Stimulated activated CD4-positive, alpha-beta T cell treated with anti-CD3 and anti-CD28 coated beads, TNF-alpha, amount 100 ng/mL, for 4 hours (primary cell): ENCODE results near the gene MYO1B.

Experiments used
- DNase-seq, 3 experiments: peaks; one replicate each; pipeline ENCODE4 v3.0.0-alpha.2; 2020; ENCODE audit warnings: low read depth in 3 of 3

Gene MYO1B

DNA sequence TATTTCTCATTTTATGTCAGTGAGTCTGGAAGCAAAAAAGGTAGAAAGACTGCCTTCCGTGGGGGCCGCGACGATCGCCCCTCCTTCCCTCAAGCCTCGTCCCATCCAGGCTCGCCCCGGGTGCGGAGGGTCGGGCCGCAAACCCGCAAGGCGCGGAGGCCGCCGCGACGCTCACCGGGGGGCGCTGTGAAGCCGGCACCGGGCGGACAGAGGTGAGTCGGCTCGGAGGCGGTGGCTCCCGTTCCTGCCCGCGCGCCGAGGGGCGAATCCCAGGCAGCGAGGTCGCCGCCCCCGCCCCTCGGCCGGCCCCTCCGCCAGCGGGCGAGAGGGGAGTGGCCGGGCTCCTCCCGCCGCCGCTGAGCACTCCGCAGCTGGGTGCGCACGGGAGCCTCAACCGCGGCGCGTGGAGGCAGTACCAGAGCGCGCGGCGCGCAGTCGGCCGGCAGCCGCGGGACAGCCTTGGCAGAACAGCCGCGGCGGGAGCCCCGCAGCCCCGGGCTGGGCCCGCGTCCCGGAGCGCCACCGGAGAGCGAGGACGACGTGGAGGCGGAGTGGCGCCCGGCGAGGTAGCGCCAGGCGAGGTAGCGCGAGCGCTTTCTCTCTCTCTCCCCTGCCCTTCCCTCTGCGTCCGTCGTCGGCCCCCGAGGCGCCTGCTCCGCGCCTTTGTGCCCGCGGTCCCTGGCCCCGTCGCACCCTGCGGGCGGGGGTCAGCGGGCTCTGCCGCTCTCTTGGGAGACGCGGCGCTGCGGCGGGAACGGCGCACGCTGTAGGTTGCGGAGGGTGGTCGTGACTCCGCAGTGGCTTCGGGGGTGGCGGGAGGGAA, at the start of gene MYO1B:
TSS of gene MYO1B (plus strand) at position 359 of the 823 bp plus-strand sequence. CDS start 31,492 bp downstream, outside the sequence.
- peak; percentile 17 to 44 (median 20) for DNase-seq

DNA sequence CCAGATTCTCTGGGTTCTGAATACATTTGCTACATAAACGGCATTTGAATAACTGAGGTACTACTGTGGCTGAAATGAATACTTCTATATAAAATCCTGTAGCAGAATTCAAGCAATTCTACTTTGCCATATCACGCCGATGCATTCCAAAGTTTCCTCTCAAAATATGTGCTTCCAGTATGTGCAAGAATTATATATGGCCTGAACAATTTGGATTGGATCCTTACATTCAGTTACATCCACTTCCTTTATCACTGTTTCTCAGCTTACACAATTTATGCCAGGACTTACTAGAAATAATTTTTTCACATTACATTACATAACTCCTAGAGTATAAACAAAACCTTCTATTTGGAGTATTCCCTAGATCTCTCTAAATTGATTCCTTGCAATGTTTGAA, 48.1 kb upstream of the MYO1B start:
- DNase-seq = no peak

DNA sequence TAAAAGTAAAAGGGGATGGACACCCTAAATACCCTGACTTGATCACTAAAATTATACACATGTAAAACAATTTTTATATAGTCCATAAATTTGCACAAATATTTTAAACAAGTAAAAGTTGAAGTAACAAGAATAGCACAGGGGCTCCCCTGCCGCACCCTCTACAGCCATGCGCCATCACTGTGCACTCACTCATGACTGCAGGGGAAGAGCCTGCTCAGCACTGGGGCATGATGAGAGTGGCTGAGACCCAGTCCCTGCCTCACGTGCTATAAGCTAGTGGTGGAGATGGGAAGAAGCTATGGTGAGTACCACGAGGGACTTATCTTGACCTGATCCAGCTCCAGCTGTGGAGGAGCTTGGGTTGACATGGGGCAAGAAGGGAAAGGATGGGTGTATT, 46.9 kb upstream of the MYO1B start:
- no peak for DNase-seq

DNA sequence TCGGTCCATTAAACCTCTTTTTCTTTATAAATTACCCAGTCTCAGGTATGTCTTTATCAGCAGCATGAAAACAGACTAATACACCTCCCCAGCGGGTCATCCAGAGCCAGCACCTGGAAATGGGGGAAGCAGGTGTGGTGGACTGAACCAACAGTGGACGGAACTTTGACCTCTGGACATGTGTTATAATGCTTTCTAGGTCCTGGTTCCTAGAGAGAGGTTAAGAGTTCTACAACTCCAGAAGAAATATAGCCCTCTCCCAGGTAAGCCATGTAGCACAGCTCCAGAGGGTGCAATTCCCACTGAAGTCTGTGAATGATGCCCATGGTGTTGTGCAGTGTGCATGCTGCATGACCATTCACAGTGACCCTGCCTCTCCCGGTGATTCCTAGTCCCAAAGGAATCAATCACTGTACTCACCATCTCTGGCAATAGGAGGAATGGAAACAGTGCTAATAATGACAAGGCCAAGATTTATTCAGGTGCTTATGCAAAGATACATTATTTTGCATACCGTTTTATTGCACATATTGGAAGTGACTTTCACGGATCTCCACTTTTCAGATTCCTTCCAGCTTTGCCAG, 45.2 kb upstream of the MYO1B start:
- DNase-seq = no peak

DNA sequence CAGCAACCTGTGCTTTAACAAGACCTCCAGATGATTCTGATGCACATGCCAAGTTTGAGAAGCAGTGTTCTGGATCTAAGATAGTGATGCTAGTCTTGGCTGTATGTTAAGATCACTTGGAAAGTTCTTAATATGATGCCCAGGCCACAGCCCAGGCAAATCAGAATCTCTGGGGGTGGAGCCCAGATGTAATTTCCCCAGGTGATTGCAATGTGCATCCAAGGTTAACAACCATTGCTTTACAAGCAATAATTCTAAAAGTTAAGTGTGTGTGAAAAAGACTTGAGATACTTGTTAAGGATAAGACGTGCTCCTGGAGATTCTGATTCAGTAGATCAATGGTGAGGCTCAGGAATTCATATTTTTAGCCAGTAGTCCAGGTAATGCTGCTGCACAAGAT, 44.3 kb upstream of the MYO1B start:
- DNase-seq = no peak

DNA sequence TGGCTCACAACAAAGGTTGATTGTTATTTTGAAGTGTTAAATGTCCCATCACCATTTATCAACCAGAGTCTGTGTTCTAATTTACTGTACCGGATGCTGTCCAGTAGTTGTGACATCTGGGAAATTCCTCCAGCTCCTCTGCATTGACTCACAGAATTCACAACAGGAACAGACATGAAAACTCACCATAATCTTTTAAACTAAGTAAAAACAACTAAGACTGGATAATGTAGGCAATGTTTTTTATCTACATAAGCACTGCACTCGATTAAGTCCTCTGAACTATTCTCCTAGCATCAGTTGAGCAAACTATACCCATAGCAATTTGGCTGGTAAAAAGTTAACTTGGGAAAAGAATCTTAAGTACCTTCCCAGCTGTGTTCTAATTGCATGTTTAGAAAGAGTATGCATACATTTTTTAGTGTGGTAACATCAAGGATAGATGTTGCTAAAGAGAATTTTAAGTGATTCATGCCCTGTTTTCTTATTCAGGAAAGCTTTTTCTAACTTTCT, 42.9 kb upstream of the MYO1B start:
- DNase-seq = no peak

DNA sequence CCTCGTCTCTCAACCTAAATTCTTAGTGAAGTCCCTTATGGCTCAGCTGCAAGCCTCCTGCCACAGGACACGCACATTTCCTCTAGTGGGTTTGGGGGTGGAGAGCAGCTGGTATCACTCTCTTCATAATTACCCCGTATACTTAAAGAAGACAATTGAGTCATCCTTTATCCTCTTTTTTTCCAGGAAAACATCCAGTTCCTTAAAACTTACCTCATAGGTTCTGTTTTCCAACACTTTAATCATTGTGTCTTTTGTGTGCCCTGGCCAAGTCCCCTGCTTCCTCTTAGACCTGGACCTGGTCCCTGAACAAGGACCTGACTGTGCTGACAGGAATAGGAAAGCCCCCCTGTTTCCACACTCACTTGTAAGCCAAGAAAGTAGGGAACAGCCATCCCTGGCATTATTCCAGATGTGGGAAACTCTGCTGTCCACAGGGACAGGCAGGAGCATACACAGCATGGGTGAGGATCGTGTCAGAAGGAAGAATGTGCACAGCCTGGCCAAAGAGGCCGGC, 42.3 kb upstream of the MYO1B start:
- no peak for DNase-seq

DNA sequence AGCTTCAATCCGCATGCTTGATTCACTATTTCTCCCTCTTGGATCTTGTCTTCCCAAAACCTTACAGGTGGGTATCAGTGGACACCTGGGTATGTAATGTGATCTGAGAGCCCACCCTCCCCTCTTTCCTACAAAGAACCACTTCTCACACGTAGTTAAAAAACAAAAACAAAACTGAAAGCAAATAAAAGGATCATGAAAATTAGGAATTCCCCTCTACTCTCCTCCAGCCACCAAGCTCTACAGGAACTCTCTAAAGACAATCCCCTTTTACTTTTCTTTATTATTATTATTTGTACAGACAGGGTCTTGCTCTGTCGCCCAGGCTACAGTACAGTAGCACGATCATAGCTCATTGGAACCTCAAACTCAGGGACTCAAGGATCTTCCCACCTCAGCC, 40.8 kb upstream of the MYO1B start:
- no peak for DNase-seq

DNA sequence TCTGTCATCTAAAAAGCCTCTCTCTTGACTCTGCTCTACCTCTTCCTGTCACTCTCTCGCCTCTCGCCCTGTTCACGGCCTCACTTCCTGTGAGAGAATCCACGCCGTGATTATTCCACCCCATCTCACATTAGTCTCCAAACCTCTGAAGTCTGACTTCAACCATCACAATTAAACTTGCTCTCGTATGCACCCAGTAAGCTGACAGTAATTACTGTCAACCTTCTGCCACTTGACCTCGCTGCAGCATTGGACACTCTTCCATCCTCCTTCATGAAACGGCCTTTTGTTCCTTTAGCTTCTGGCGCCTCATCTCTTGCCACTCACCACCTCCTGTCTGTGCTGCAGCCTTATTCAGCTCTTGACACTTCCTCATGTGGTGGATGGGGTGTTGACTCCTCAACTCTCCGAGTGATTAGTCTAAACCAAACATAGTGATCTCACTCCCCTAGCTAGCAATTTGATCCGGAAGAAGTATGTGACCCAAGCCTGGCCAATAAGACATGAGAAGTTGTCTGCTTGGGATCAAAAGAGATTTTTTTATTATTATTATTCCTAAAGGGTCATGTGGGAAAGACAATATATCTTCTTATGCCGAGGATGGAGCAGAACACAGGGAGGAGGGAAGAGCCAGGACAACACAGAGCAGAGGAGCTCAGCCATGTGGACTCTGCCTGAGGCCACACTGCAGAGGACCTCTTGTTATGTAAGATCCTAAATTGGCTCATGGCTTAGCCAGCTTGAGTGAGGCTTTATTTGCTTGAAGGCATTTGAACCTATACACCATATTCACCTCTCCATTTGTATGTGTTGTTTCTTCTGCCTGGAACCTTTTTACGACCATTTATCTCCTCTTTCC, 38.4 kb upstream of the MYO1B start:
- DNase-seq = no peak

DNA sequence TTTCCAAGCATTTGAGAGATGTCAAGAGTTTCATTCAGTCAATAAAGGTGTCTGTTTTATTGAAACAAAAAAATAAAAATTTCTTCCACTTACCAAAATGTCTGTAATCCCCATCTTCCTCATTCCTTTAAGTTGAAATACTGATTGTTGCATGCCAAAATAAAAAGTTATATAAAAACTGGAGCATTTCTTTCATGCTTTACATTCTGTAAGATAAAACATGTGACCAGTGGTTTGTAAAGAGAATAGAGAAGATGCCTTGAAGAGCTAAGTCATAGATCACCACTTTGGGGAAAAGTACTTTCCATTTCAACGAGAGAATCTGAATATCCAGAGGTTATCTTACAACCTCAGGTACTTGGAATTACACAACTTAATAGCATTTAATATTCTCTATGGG, 35.9 kb upstream of the MYO1B start:
- no peak for DNase-seq

DNA sequence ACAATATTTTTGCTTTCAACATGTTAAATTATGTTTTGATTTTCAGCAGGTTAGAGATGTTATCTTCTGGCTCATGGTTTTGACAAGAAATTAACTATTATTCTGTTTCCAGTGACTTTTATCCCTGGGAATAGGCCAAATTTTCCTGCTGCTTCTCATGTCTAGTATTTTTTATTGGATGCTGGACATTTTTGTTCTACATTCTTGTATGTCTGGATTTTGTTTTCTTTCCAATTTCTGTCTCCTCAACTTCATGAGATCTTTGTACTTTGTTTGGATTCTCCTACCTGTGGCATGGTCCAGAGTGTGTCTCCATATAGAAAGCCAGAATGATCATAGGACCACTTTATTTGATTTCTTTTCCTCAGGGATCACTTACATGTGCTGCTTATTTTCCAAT, 33.1 kb upstream of the MYO1B start:
- no peak for DNase-seq

DNA sequence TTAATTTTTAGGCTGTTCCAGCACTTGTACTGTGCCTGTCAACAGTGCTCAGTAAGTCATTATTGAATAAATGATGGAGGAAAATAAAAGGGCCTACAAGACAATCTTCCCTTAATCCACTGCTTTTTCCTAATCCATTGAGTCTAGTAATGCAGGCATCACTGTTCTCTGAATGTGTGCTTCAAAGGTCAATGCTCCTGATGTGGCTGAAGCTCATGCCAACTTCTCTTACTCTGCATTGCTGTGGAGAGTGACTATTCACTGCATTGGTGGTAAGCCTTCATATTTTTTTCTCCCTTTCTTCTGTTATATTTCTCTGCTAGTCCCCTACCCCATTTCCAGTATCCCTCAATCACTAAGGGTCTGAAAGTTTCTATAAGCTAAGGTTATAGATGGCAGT, 31.9 kb upstream of the MYO1B start:
- no peak for DNase-seq

DNA sequence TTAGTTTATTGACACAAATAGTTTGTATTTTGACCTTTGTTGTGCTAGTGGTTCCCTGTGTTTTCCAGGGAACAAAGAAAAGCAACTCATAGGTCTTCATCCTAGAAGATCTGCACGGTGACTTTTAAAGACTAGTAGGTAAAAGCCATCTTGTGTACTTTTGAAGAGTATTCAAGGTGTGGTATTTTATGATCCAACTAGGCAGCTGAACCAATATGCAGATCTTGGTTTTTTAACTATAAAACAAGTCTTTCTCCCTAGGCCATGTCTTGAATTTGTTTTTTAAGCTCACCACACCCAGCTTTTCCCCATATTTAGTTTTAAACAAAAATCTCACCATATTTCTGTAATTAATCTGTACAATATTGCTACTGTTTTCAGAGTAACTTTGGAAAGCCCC, 30.0 kb upstream of the MYO1B start:
- no peak for DNase-seq

DNA sequence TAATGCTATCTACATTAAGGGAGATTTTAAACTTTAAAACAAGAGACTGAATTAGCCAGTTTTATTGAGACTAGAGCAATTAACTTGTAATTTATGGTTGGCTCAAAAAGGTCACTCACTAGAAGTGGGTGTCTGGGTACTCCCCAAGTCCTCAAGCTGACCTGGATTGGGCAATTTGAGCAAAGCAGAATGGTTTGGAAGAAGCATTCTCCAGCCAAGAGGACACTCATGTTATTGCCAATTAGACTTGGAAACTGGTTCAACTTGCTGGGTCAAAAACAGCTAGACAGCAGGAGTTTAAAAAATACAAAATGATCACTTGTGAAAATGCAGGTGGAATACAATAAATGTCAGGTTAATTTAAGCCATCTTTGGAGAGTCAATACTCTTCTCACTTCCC, 29.5 kb upstream of the MYO1B start:
- DNase-seq = no peak

DNA sequence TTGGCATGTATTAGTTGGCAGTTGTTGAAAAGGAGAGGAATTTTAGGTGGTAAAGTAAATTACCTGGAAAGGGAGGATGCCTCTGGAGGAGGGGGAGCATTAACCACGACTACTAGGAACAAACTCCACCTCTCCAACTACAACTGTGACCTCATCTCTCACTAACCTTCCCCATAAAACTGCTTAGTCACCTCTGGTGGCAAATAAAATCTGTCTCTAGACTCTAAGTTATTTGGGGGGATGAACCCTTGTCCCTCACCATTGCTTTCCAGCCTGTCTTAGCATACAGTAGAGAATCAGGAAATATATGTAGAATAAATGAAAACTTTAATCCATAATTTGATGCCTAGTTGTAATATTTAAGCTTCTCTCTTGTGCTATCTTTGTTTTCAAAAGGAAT, 27.6 kb upstream of the MYO1B start:
- no peak for DNase-seq

DNA sequence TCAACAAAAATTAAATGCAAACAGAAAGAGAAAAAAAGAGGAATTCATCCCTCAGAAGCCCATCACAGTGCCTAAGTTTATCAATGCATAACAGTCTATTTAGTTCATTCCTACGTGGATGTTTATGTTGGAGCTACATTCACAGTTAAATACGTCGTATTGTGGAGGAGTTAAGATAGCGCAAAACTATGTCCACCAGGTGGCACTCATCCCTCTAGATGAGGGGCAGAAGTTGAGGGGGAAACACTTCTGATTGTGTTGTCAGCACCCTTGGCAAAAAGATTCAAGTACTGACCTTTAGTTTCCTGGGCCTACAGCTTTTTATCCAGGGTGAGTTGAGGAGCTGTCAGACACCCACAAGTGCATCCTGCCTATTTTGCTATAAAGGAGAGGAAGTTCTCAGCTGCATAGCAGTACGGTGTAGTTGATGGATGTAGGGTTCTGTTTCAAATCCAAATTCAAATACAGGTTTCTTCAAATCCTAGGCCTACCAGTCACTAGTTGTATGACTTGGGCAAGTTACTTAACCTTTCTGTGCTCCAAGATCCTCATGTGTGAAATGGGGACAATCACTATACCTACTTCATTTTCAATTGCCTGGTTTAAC, 26.8 kb upstream of the MYO1B start:
- DNase-seq = no peak

DNA sequence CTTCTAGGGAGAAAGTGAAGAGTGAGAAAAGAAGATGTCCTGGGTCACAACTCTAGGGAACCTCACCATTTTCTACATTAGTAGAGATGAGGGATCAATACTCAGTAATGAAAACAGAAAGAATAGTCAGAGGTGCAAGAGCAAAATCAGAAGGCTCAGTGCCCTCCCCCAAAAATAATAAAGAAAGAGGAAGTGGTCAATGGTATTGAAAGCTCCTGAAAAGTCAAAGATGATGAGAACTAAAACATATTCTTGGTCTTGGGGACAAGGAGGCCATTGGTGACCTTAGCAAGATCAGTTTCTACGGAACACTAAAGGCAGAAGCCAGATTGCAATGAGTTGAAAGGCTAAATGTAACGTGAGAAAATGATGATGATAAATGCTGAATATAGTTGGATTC, 24.5 kb upstream of the MYO1B start:
- DNase-seq = no peak

DNA sequence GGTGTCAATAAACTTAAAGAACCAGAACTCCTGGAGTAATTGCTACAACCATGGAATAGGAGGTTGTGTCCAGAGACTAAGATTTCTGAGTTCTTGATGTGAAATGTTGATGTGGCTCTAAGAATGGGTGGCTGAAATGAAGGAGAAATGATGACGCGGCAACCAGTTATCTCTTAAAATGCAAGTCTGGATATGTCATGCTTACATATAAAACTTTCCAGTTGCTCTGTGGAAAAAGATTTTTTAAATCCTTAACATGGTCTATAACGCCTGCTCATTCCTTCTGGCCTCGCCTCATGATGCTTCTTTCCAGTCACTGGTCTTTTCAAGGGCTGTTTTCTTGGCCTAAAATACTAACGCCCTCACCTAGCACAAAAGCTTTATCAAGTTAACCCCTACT, 23.5 kb upstream of the MYO1B start:
- DNase-seq = no peak

DNA sequence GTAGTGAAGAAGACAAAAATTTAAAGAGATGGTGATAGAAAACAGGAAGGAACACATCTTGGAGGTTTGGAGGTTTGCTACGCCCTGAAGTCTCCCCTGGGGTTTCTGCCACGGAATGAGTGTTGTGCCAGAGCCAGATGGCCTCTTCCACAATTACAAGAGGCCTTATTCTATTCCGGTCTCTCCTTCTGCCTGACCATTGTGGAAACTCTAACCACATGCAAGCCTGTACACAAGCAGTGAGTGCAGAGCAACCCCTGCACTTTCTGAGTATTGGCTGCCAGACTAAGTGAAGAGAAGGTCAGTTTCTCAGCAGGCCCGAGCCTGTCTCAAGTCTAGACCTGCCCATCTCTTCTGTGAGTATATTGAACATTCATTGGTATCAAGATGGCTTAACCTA, 22.7 kb upstream of the MYO1B start:
- no peak for DNase-seq

DNA sequence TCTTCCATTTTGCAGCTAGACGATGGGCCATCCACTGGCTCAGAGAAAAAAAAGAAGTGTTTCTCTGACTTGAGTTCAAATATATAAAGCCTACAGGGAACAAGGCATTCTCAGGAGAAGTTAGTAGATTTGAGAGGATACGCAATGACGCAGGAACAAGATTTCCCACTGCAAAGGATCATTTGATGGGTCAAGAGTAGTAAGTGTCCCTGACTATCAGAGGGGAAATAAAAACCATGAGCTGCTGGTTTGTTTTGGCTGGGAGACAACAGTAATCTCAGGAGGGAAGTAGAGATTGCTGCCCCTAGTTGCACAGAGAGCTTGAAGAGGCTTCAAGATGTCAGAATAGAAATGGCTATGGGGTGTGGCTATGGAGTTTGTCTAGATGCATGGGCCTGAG, 22.3 kb upstream of the MYO1B start:
- no peak for DNase-seq

DNA sequence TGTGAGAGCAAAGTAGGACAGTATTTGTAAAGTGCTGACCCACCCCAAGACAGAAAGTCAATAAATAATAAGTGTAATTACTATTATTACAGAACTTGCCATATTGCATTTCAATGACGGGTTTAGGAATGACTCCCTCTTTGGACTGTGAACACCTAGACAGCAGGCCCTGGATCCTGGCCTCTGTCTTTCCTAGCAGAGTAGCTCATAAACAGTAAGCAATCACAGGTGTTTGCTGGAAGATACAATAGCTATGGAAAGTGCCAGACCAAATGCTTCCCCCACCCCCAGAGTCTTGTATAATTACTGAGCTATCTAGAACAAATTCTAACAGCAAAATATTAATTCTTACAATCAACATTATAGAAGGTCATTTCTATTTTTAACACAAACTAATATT, 20.1 kb upstream of the MYO1B start:
- no peak for DNase-seq

DNA sequence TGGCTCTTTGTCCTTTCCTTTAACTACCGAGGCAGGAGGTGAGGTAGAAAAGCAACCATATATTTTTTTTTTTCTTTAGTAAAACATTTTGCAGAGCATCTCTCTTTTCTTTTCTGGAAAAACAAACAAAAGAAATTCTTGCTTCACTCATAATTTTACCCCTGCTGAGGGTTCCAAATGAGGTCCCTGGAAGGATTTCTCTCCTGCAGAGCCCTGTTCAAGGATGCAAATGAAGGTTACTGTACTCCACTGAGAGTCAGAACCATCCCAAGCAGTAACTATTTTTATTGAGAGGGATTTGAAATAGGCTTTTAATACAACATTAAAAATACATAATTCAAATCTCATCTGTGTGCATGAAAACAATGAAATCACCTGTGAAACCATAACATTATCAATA, 19.5 kb upstream of the MYO1B start:
- no peak for DNase-seq
